ENCODE data around the gene OPRL1.

Gene OPRL1

GRCh38 chr20:64080013-64080812 lies at the start of gene OPRL1:
TSS of gene OPRL1 (plus strand) at chr20:64080082. CDS start at chr20:64092721, 12,639 bp downstream.
- no peak for DNase-seq

GRCh38 chr20:64030371-64031134 lies 49.3 kb upstream of the OPRL1 start:
- no peak for DNase-seq

GRCh38 chr20:64031822-64032314 lies 48.0 kb upstream of the OPRL1 start:
- DNase-seq, result no peak

GRCh38 chr20:64032706-64033624 lies 46.9 kb upstream of the OPRL1 start:
- DNase-seq, result no peak

GRCh38 chr20:64033981-64034493 lies 45.8 kb upstream of the OPRL1 start:
- DNase-seq, result no peak

GRCh38 chr20:64035066-64035932 lies 44.6 kb upstream of the OPRL1 start:
- DNase-seq, result no peak

- no peak for DNase-seq
Observed at GRCh38 chr20:64035933-64036345, 43.9 kb upstream of the OPRL1 start, which contains the start of gene C20orf204. TSS of gene C20orf204 (plus strand) at chr20:64036182. CDS start at chr20:64036324, 142 bp downstream.

GRCh38 chr20:64036346-64037198 lies 43.3 kb upstream of the OPRL1 start:
- DNase-seq, result no peak

GRCh38 chr20:64037199-64037497 lies 42.7 kb upstream of the OPRL1 start:
- no peak for DNase-seq

- no peak for DNase-seq
Observed at GRCh38 chr20:64037498-64038213, 42.2 kb upstream of the OPRL1 start.

- no peak for DNase-seq
Observed at GRCh38 chr20:64038224-64038564, 41.7 kb upstream of the OPRL1 start.

GRCh38 chr20:64038565-64039292 lies 41.2 kb upstream of the OPRL1 start:
- DNase-seq, result peak; percentile 65

GRCh38 chr20:64039293-64040160 lies 40.4 kb upstream of the OPRL1 start:
- no peak for DNase-seq

- no peak for DNase-seq
Observed at GRCh38 chr20:64040231-64041039, 39.4 kb upstream of the OPRL1 start.

- DNase-seq, result no peak
Observed at GRCh38 chr20:64041040-64041780, 38.7 kb upstream of the OPRL1 start.

GRCh38 chr20:64041781-64042053 lies 38.2 kb upstream of the OPRL1 start:
- no peak for DNase-seq
